Measurements from ENCODE around the gene UBE2G1.

DNA sequence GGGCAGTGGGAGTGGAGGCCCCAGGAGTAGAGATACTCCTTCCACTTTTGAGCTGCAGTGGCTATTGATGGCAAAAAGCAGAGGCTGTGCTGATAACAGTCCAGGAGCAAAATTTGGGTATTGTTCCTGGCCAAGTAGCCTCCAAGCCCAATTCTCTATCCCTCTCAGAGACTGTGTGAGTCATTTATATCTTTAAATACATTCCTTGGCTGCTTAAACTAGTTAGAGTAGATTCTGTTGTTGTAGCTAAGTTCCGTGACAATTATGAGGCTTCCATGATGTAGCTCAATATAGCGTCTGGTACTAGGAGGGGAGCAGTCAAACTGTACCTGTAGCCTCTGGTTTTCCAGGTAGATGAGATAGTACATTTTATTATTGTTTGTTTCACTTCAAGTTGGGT is 19.9 kb upstream of the UBE2G1 start:
- TF ChIP-seq, protein P1, sequence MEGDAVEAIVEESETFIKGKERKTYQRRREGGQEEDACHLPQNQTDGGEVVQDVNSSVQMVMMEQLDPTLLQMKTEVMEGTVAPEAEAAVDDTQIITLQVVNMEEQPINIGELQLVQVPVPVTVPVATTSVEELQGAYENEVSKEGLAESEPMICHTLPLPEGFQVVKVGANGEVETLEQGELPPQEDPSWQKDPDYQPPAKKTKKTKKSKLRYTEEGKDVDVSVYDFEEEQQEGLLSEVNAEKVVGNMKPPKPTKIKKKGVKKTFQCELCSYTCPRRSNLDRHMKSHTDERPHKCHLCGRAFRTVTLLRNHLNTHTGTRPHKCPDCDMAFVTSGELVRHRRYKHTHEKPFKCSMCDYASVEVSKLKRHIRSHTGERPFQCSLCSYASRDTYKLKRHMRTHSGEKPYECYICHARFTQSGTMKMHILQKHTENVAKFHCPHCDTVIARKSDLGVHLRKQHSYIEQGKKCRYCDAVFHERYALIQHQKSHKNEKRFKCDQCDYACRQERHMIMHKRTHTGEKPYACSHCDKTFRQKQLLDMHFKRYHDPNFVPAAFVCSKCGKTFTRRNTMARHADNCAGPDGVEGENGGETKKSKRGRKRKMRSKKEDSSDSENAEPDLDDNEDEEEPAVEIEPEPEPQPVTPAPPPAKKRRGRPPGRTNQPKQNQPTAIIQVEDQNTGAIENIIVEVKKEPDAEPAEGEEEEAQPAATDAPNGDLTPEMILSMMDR (conservative IDR thresholded peaks at IDR 0.05), result no peak
- no peak for TF ChIP-seq ZFX (IDR thresholded peaks at IDR 0.05)

All from C4-2B (cell line).